Measurements from ENCODE around the gene ZFYVE9. TPM values are rescaled to one million over a fixed set of nuclear protein-coding genes. Genes with fewer than 3 reads are reported as not detected.

Gene ZFYVE9
- total and polyA plus RNA-seq, 2 of the 8 experiments (the other 6 are each of a cell fraction or from before 2014, with no cell fraction given): 5.8 to 26.5 TPM

GRCh38 chr1:52352690-52353089 lies 210.8 kb downstream of the ZFYVE9 start (continued):
- TF ChIP-seq ATF2 (IDR thresholded peaks at IDR 0.05; ENCODE audit: low read length): no peak
- no peak for TF ChIP-seq GTF2F1 (IDR thresholded peaks at IDR 0.05; ENCODE audit: borderline replicate concordance, low read depth, low read length)
- TF ChIP-seq EZH2 (IDR thresholded peaks at IDR 0.05; ENCODE audit: low read depth, low read length, severe bottlenecking): no peak
- no peak for TF ChIP-seq YY1 (IDR thresholded peaks at IDR 0.05; ENCODE audit: low read depth, low read length)
- TF ChIP-seq NANOG (IDR thresholded peaks at IDR 0.05; ENCODE audit: insufficient read depth, low read depth, low read length, poor library complexity, severe bottlenecking): no peak
- no peak for TF ChIP-seq SIN3A (conservative IDR thresholded peaks at IDR 0.05 in 1 of 2, IDR thresholded peaks at IDR 0.05 in 1 of 2; ENCODE audit: low read depth in 1 of 2, low read length in 2 of 2)

All from H1 (cell line).